Gastroesophageal sphincter (tissue), 3 donors: ENCODE results near the gene RSRC1.

ENCODE experiments used
- POLR2A ChIP-seq, 2 donors: fragments of 450-650 bp; IDR thresholded peaks; one replicate each; pipeline ENCODE4 v1.6.1; 2017; ENCODE audit warnings: antibody characterized with exemption in 2 of 2, mild to moderate bottlenecking in 2 of 2, moderate library complexity in 1 of 2
- TF ChIP-seq, protein P1 (sequence below), 4 experiments: fragments of 200-600 bp in 2 of 4; fragments of 450-650 bp in 2 of 4; sonication (generic) in 1 of 4; IDR thresholded peaks; one replicate each; pipeline ENCODE4 v1.5.1; 2017 to 2019; ENCODE audit warnings: antibody characterized with exemption in 4 of 4, mild to moderate bottlenecking in 2 of 4, moderate library complexity in 2 of 4

GRCh38 chr3:158379517-158379916 is 269.6 kb downstream of the RSRC1 start:
- TF ChIP-seq, protein P1, sequence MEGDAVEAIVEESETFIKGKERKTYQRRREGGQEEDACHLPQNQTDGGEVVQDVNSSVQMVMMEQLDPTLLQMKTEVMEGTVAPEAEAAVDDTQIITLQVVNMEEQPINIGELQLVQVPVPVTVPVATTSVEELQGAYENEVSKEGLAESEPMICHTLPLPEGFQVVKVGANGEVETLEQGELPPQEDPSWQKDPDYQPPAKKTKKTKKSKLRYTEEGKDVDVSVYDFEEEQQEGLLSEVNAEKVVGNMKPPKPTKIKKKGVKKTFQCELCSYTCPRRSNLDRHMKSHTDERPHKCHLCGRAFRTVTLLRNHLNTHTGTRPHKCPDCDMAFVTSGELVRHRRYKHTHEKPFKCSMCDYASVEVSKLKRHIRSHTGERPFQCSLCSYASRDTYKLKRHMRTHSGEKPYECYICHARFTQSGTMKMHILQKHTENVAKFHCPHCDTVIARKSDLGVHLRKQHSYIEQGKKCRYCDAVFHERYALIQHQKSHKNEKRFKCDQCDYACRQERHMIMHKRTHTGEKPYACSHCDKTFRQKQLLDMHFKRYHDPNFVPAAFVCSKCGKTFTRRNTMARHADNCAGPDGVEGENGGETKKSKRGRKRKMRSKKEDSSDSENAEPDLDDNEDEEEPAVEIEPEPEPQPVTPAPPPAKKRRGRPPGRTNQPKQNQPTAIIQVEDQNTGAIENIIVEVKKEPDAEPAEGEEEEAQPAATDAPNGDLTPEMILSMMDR (IDR thresholded peaks at IDR 0.05), result no peak
- TF ChIP-seq POLR2A (IDR thresholded peaks at IDR 0.05), result no peak
